Measurements from ENCODE around the gene FMNL2. TPM values are rescaled to one million over a fixed set of nuclear protein-coding genes. Genes with fewer than 3 reads are reported as not detected.
A peak's percentile ranks its signal among the peaks of the same experiment; 100 is the strongest.

FMNL2 gene
- total and polyA plus RNA-seq, 2 experiments from 2014 or later = 16.5 to 45.4 TPM

DNA sequence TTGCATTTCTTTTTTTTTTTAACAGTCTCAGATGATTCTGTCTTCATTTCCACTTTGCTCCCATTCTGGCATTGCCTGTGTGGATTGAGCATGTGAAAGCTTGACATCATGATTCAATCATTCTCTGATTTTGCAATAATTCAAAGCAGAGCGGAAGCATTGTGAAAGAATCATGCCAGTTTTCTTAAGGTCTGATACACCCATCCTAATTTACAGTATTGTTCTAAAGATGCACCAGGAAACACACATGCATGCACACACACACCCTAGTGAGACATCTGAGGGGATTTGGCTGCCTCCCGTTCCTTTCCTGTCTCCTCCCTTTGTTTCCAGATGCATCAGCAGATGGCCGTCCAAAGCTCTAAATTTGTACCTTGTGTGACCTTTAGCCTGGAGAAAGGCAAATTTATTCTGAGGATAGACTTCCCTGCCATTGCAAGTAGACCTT, 97.3 kb downstream of the FMNL2 start:
- peaks cover 70% of the 10 kb centered on the region for H3K4me1 ChIP-seq (ENCODE audit: insufficient read depth)
- Mint-ChIP-seq H3K27me3 (ENCODE audit: insufficient read depth, low read depth, poor library complexity) (no peaks in the 10 kb centered on the region), H3K9me3 (no peaks in the 10 kb centered on the region), H3K27ac (peak overlapping the region; percentile 30; the same call in 1 of the 2 replicates), H3K4me1 (peaks cover 73% of the 10 kb centered on the region), H3K4me3 (no peak overlapping the region; the same call in 2 of the 3 replicates), H3K36me3 (ENCODE audit: low read depth) (no peaks in the 10 kb centered on the region)
- TF ChIP-seq STAT1 (IDR thresholded peaks at IDR 0.05; ENCODE audit: unreplicated experiment) (no peak), NANOG (IDR thresholded peaks at IDR 0.05; ENCODE audit: borderline replicate concordance) (no peak), EZH2phosphoT487 (IDR thresholded peaks at IDR 0.05; ENCODE audit: unreplicated experiment) (no peak), EZH2 (IDR thresholded peaks at IDR 0.05; ENCODE audit: low read depth, unreplicated experiment) (no peak), POLR2AphosphoS5 (IDR thresholded peaks at IDR 0.05; ENCODE audit: low read depth) (no peak), CREB1 (CRISPR knock-in tag; IDR thresholded peaks at IDR 0.05; ENCODE audit: low read depth) (no peak), ZNF114 (CRISPR knock-in tag; IDR thresholded peaks at IDR 0.05) (no peak), ZNF331 (CRISPR knock-in tag; IDR thresholded peaks at IDR 0.05; ENCODE audit: low read depth) (no peak), CTCF (conservative IDR thresholded peaks at IDR 0.05; ENCODE audit: low read depth in 2 of 2) (no peak), ETS1 (IDR thresholded peaks at IDR 0.05) (no peak), JUNB (IDR thresholded peaks at IDR 0.05; ENCODE audit: unreplicated experiment) (no peak), ZNF462 (CRISPR knock-in tag; IDR thresholded peaks at IDR 0.05) (no peak)
- TF ChIP-seq, protein P1, sequence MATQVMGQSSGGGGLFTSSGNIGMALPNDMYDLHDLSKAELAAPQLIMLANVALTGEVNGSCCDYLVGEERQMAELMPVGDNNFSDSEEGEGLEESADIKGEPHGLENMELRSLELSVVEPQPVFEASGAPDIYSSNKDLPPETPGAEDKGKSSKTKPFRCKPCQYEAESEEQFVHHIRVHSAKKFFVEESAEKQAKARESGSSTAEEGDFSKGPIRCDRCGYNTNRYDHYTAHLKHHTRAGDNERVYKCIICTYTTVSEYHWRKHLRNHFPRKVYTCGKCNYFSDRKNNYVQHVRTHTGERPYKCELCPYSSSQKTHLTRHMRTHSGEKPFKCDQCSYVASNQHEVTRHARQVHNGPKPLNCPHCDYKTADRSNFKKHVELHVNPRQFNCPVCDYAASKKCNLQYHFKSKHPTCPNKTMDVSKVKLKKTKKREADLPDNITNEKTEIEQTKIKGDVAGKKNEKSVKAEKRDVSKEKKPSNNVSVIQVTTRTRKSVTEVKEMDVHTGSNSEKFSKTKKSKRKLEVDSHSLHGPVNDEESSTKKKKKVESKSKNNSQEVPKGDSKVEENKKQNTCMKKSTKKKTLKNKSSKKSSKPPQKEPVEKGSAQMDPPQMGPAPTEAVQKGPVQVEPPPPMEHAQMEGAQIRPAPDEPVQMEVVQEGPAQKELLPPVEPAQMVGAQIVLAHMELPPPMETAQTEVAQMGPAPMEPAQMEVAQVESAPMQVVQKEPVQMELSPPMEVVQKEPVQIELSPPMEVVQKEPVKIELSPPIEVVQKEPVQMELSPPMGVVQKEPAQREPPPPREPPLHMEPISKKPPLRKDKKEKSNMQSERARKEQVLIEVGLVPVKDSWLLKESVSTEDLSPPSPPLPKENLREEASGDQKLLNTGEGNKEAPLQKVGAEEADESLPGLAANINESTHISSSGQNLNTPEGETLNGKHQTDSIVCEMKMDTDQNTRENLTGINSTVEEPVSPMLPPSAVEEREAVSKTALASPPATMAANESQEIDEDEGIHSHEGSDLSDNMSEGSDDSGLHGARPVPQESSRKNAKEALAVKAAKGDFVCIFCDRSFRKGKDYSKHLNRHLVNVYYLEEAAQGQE (IDR thresholded peaks at IDR 0.05; ENCODE audit: unreplicated experiment) = no peak
- H3K79me2 ChIP-seq (replicated peaks; ENCODE audit: insufficient read depth) = peaks cover 98% of the 10 kb centered on the region
- peaks cover 23% of the 10 kb centered on the region; the same call in 1 of the 2 replicates for H4K20me1 ChIP-seq (replicated peaks; ENCODE audit: insufficient read depth)
- no peaks in the 10 kb centered on the region for H3F3A ChIP-seq (replicated peaks; ENCODE audit: low read depth)
- DNase-seq (ENCODE audit: low spot score) (no peak), ATAC-seq (no peak)
- no peak overlapping the region for H2AFZ ChIP-seq
- H3K27ac ChIP-seq (ENCODE audit: low read depth) = no peak overlapping the region
- H3K4me2 ChIP-seq = no peak overlapping the region
- H3K4me3 ChIP-seq = no peak overlapping the region
- no peaks in the 10 kb centered on the region for H3K27me3 ChIP-seq (ENCODE audit: insufficient read depth)
- H3K36me3 ChIP-seq (ENCODE audit: insufficient read depth) = no peaks in the 10 kb centered on the region
- H3K9me2 ChIP-seq (ENCODE audit: insufficient read depth) = peaks cover 6% of the 10 kb centered on the region; the same call in 1 of the 2 replicates
